ENCODE measurements around the gene NUDT1.

DNA sequence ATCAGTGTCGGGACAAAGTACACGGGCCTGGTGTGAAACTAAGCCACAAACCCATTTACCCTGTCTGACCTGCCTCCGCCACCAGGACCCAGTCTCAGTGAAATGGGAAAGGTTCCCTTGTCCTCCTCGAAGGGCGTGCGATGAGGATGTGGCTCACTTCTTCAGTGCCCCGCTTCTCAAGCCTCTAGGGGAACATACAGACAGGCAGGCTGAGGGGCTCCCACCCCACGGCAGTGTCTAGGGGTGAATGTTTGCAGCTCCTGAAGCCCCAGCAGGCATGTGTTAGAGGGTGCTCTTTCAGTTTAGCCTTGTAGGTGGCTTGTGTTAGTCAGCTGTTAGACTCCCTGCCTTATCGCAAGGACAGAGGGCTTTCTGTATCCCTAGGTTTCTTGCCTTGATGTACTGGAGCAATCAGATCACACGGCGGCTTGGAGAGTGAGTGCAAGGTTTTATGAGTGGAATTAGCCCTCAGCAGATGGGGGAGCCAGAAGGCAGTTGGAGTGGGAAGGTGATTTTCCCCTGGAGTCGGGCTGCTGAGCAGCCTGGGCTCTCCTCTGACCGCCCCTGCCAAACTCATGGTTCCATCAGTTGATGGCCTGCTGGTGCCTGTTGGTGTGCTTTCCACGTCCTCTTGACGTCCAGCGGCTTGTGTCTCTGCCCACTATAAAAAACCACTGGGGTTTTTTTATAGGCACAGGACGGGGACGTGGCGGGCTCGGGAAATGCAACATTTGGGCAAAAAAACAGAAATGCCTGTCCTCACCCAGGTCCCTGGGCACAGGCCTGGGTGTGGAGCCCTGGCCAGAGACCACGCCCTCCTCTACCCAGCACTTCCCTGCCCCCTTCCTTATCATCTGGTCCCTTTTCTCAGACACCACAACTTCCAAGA is 759 bp downstream of the NUDT1 start:
- no peak for TF ChIP-seq ELF4 (IDR thresholded peaks at IDR 0.05)
- no peak for TF ChIP-seq FOXM1 (IDR thresholded peaks at IDR 0.05; ENCODE audit: borderline replicate concordance)
- TF ChIP-seq SUZ12 (IDR thresholded peaks at IDR 0.05): no peak
- TF ChIP-seq ZNF384 (IDR thresholded peaks at IDR 0.05): no peak
- TF ChIP-seq BHLHE40 (IDR thresholded peaks at IDR 0.05; ENCODE audit: borderline replicate concordance): no peak
- no peak for TF ChIP-seq NFRKB (IDR thresholded peaks at IDR 0.05)
- no peak for TF ChIP-seq SP1 (IDR thresholded peaks at IDR 0.05)
- no peak for TF ChIP-seq LEF1 (IDR thresholded peaks at IDR 0.05; ENCODE audit: borderline replicate concordance)
- TF ChIP-seq FOXK2 (IDR thresholded peaks at IDR 0.05): no peak
- TF ChIP-seq L3MBTL2 (conservative IDR thresholded peaks at IDR 0.05): no peak

Measured in HEK293T (cell line).